Transverse colon (tissue), 4 donors: Measurements from ENCODE around the gene TLCD3B. TPM values are rescaled to one million over a fixed set of nuclear protein-coding genes. Genes with fewer than 3 reads are reported as not detected.

ENCODE experiments used
- DNase-seq: peaks from one replicate; pipeline ENCODE4 v3.0.0-alpha.2; 2019
- H3K27ac ChIP-seq, 4 donors: fragments of 200-600 bp; sonication (generic); 2 replicates each; pipeline ENCODE4 v1.5.1; 2016 to 2018; ENCODE audit warnings: inconsistent platforms in 4 of 4
- H3K27me3 ChIP-seq: fragments of 200-600 bp; sonication (generic); 2 replicates; pipeline ENCODE4 v1.5.1; 2017; ENCODE audit warnings: inconsistent platforms
- H3K36me3 ChIP-seq, 4 donors: fragments of 200-600 bp; sonication (generic); 2 replicates each; pipeline ENCODE4 v1.5.1; 2017 to 2019; ENCODE audit warnings: inconsistent platforms in 4 of 4
- H3K4me1 ChIP-seq, 4 donors: fragments of 200-600 bp; sonication (generic); 2 replicates each; pipeline ENCODE4 v1.5.1; 2017 to 2020; ENCODE audit warnings: inconsistent platforms in 4 of 4
- H3K4me3 ChIP-seq, 4 donors: fragments of 200-600 bp; sonication (generic); 1 replicate in 1 of 4; 2 replicates in 3 of 4; pipeline versions ENCODE4 v1.5.1 to v1.6.1; 2017 to 2019; ENCODE audit warnings: inconsistent platforms in 4 of 4
- H3K9me3 ChIP-seq, 2 donors: fragments of 200-600 bp; sonication (generic); 2 replicates each; pipeline ENCODE4 v1.5.1; 2017 to 2019; ENCODE audit warnings: inconsistent platforms in 2 of 2
- CTCF ChIP-seq, 5 experiments: fragments of 200-600 bp in 3 of 5; fragments of 450-650 bp in 2 of 5; sonication (generic) in 3 of 5; IDR thresholded peaks; 1 replicate in 2 of 5; 2 replicates in 3 of 5; pipeline ENCODE4 v1.5.1; 2016 to 2017; ENCODE audit warnings: antibody characterized with exemption in 5 of 5, inconsistent platforms in 3 of 5, mild to moderate bottlenecking in 2 of 5, moderate library complexity in 1 of 5
- EP300 ChIP-seq: sonication (generic); formaldehyde crosslinking; IDR thresholded peaks from one replicate; pipeline ENCODE4 v1.6.1; 2017; ENCODE audit warnings: antibody characterized with exemption, low read depth
- POLR2A ChIP-seq: fragments of 450-650 bp; IDR thresholded peaks from one replicate; pipeline ENCODE4 v1.6.1; 2016; ENCODE audit warnings: antibody characterized with exemption, mild to moderate bottlenecking, moderate library complexity
- POLR2AphosphoS5 ChIP-seq, 3 donors: sonication (generic); formaldehyde crosslinking; IDR thresholded peaks; one replicate each; pipeline ENCODE4 v1.6.1; 2016; ENCODE audit warnings: antibody characterized with exemption in 3 of 3
- WGBS, 2 donors: methylation state at CpG; one replicate each; pipeline ENCODE4 v1.1.5; 2018; ENCODE audit warnings: low coverage in 1 of 2; 5-methylcytosine and 5-hydroxymethylcytosine counted together
- in situ Hi-C, 4 donors: fragments of 200-750 bp; cut with MboI; loops; one replicate each; pipeline versions ENCODE4 v1.15.0 to v1.15.1; 2017; ENCODE audit warnings: low sequenced_read_pairs in 3 of 4, low pct_ligation_motif_present in 1 of 4, low pct_unique_long_range_greater_than_20kb in 1 of 4
- intact Hi-C: fragments of 100-400 bp; cut with DNase I; formaldehyde crosslinking; loops from one replicate; pipeline ENCODE4 v1.15.1; 2023; ENCODE audit warnings: low total_unique reads
- total RNA-seq, 4 donors: library from RNA; depleted of rRNA; stranded (reverse); fragments of >200 nt; gene quantifications; one replicate each; pipeline ENCODE4 v1.1.0, GENCODE V29; 2016

Gene TLCD3B
- total RNA-seq, 4 donors from 2014 or later = not detected

- Histone ChIP-seq H3K27ac (peak overlapping the region; percentile 91 to 99 (median 98)), H3K9me3 (no peaks in the 10 kb centered on the region), H3K4me1 (peaks cover 41 to 63% (median 54%) of the 10 kb centered on the region in 4 donors), H3K27me3 (no peaks in the 10 kb centered on the region), H3K4me3 (peak overlapping the region; percentile 74 to 94 (median 82)), H3K36me3 (peaks cover 3 to 39% (median 20%) of the 10 kb centered on the region in 4 donors)
- no peak for TF ChIP-seq CTCF (IDR thresholded peaks at IDR 0.05)
- TF ChIP-seq EP300 = no peak
- no peak for TF ChIP-seq POLR2A
- no peak for TF ChIP-seq POLR2AphosphoS5 (IDR thresholded peaks at IDR 0.05)
- intact Hi-C loops (no loop called here), in situ Hi-C loops (no loop called here)
- DNase-seq = peak; percentile 21
- 0 to 2% methylated on average over 16 to 27 of the region's 44 CpGs for WGBS, 2 donors
Observed at GRCh38 chr16:30065943-30066760, 35.1 kb upstream of the TLCD3B start.

DNA sequence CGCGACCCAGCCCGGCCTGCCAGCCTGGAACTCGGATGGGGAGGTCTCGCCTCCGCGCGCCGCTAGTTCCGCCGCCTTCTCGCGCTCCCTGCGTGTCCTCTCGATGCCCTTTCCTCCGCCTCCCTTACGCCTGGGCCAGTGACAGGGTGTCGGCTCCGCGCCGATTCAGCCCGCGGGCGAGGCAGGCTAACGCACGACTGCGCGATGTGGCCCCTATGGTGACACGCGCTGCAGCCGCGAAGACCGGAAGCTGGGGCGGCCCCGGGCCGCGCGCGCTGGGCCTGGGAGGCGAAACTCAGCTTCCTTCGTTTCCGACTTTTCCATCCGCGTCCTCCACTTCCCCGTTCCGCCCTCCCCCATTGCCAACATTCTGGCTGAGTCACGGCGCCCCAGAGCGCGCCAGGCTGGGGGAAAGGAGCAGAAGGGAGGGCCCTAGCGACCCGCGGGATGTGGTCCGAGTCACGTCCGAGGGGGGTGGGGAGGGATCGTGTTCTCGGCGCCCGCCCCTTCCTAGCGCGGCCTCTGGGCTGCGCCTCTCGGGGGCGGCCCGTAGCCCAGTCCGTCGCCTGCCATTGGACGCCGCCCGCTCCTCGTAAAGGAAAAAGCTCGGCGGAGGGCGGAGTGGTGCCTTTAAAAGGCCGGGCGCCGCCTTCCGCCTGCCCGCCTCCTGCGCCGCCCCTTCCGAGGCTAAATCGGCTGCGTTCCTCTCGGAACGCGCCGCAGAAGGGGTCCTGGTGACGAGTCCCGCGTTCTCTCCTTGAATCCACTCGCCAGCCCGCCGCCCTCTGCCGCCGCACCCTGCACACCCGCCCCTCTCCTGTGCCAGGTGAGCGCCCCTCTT, 34.3 kb upstream of the TLCD3B start, which contains the start of gene ALDOA:
ALDOA (plus strand) TSS at position 659 of the 841 bp plus-strand sequence. CDS start 1,138 bp downstream, outside the sequence.
- Histone ChIP-seq H3K4me1 (peaks cover 41 to 60% (median 52%) of the 10 kb centered on the region in 4 donors), H3K27ac (peak within 1 kb of the TSS; percentile 91 to 99 (median 98)), H3K9me3 (no peaks in the 10 kb centered on the region), H3K27me3 (no peaks in the 10 kb centered on the region), H3K4me3 (peak within 1 kb of the TSS; percentile 74 to 94 (median 82)), H3K36me3 (peaks cover 3 to 31% (median 16%) of the 10 kb centered on the region in 4 donors)
- 0% methylated on average over 75 of the region's 99 CpGs; no CpG with 5 or more reads in 1 of the 2 donors for WGBS, 2 donors
- peak; percentile 97 for DNase-seq
- in situ Hi-C loops (no loop called here), intact Hi-C loops (no loop called here)
- TF ChIP-seq CTCF (IDR thresholded peaks at IDR 0.05) (peak in 2 of 5 experiments; percentile 11 to 29), POLR2AphosphoS5 (IDR thresholded peaks at IDR 0.05) (peak; percentile 96 to 99 (median 99)), EP300 (no peak), POLR2A (peak; percentile 99)

- H3K27me3 ChIP-seq = no peaks in the 10 kb centered on the region
- H3K4me1 ChIP-seq = peaks cover 39 to 54% (median 47%) of the 10 kb centered on the region in 4 donors
- TF ChIP-seq CTCF (IDR thresholded peaks at IDR 0.05) = no peak
- no peak for TF ChIP-seq POLR2A
- TF ChIP-seq POLR2AphosphoS5 (IDR thresholded peaks at IDR 0.05) = peak in 1 of 3 donors; percentile 29
- DNase-seq = no peak
- peak overlapping the region; percentile 47 to 94 (median 82) for H3K4me3 ChIP-seq
- in situ Hi-C loops = no loop called here
- H3K36me3 ChIP-seq = peaks cover 3 to 25% (median 13%) of the 10 kb centered on the region in 4 donors
- peak overlapping the region; percentile 91 to 99 (median 98) for H3K27ac ChIP-seq
- no peaks in the 10 kb centered on the region for H3K9me3 ChIP-seq
- 0% methylated on average over 22 of the region's 25 CpGs; no CpG with 5 or more reads in 1 of the 2 donors for WGBS, 2 donors
- intact Hi-C loops = no loop called here
Observed at GRCh38 chr16:30064729-30065101, 33.6 kb upstream of the TLCD3B start.
